H1 (cell line): ENCODE measurements around the gene DEXI. TPM values are rescaled to one million over a fixed set of nuclear protein-coding genes. Genes with fewer than 3 reads are reported as not detected.

Experiments used
- CTCF ChIA-PET: fragments of 300-600 bp; sonication (Branson Sonifier 250); formaldehyde crosslinking; loops from one replicate; lab custom pipeline; 2021; ENCODE audit not compliant: partially characterized antibody; lab: Charles Lee
- POLR2A ChIA-PET: fragments of 300-600 bp; sonication (Branson Sonifier 250); formaldehyde crosslinking; loops from one replicate; lab custom pipeline; 2021; ENCODE audit warnings: inconsistent platforms; ENCODE audit not compliant: partially characterized antibody; lab: Charles Lee
- DNase-seq, 2 experiments: peaks; one replicate each; pipeline versions ENCODE4 v3.0.0 to v3.0.0-alpha.2; 2010 to 2022; ENCODE audit warnings: low spot score in 2 of 2, low read depth in 1 of 2, mixed read lengths in 1 of 2
- FAIRE-seq: peaks from 2 replicates; lab custom pipeline; 2011; peaks lifted over from hg19 to GRCh38; lab: Jason Lieb, UNC
- H2AFZ ChIP-seq: 2 replicates; pipeline ENCODE4 v1.8.1; 2012; ENCODE audit warnings: low read length, inconsistent platforms
- H2AK5ac ChIP-seq: 2 replicates; pipeline ENCODE4 v1.6.1; 2013; ENCODE audit warnings: low read depth, low read length
- H2BK120ac ChIP-seq: replicated peaks from 2 replicates; pipeline ENCODE3; 2013; ENCODE audit warnings: low read depth, low read length, inconsistent platforms
- H2BK12ac ChIP-seq: 2 replicates; pipeline ENCODE4 v1.6.1; 2013; ENCODE audit warnings: low read depth, low read length
- H2BK15ac ChIP-seq: 2 replicates; pipeline ENCODE4 v1.6.1; 2013; ENCODE audit warnings: low read length
- H2BK20ac ChIP-seq: 2 replicates; pipeline ENCODE4 v1.6.1; 2013; ENCODE audit warnings: low read length
- H2BK5ac ChIP-seq: 2 replicates; pipeline ENCODE4 v1.6.1; 2013; ENCODE audit warnings: low read depth, low read length
- H3K14ac ChIP-seq: 2 replicates; pipeline ENCODE4 v1.6.1; 2013; ENCODE audit warnings: inconsistent platforms; ENCODE audit not compliant: insufficient read length
- H3K18ac ChIP-seq: 2 replicates; pipeline ENCODE4 v1.6.1; 2013; ENCODE audit warnings: low read length; ENCODE audit errors: extremely low read depth
- H3K23ac ChIP-seq: 2 replicates; pipeline ENCODE4 v1.6.1; 2013; ENCODE audit warnings: inconsistent platforms; ENCODE audit not compliant: insufficient read length
- H3K23me2 ChIP-seq: 2 replicates; pipeline ENCODE4 v1.6.1; 2013; ENCODE audit warnings: low read depth, low read length
- H3K27ac ChIP-seq: 2 replicates; pipeline ENCODE4 v1.6.1; 2011; ENCODE audit warnings: low read depth, low read length, inconsistent platforms
- H3K27me3 ChIP-seq, 4 experiments: replicated peaks in 1 of 4; 1 replicate in 1 of 4; 2 replicates in 3 of 4; pipeline versions ENCODE4 v1.6.1 to v1.8.1; 2011 to 2013; ENCODE audit warnings: low read length in 3 of 4, mild to moderate bottlenecking in 3 of 4, inconsistent platforms in 2 of 4, mixed read lengths in 2 of 4, moderate library complexity in 1 of 4; ENCODE audit not compliant: control insufficient read depth in 3 of 4, insufficient read depth in 3 of 4; ENCODE audit errors: extremely low read depth in 1 of 4
- H3K36me3 ChIP-seq, 4 experiments: 2 replicates each; pipeline versions ENCODE4 v1.6.1 to v1.8.1; 2011 to 2013; ENCODE audit warnings: mild to moderate bottlenecking in 4 of 4, low read length in 3 of 4, moderate library complexity in 2 of 4, control low read depth in 1 of 4, inconsistent platforms in 1 of 4; ENCODE audit not compliant: insufficient read depth in 4 of 4, control insufficient read depth in 2 of 4
- H3K4ac ChIP-seq: replicated peaks from 2 replicates; pipeline ENCODE3; 2013; ENCODE audit warnings: low read length, low read depth, mixed read lengths, inconsistent platforms; ENCODE audit not compliant: insufficient read length
- H3K4me1 ChIP-seq, 4 experiments: replicated peaks in 1 of 4; 1 replicate in 1 of 4; 2 replicates in 3 of 4; pipeline versions ENCODE4 v1.6.1 to v1.8.1; 2011 to 2013; ENCODE audit warnings: low read length in 3 of 4, inconsistent platforms in 2 of 4, mixed read lengths in 1 of 4; ENCODE audit not compliant: insufficient read depth in 4 of 4, control insufficient read depth in 3 of 4
- H3K4me2 ChIP-seq, 2 experiments: 2 replicates each; pipeline versions ENCODE4 v1.6.1 to v1.8.1; 2011 to 2013; ENCODE audit warnings: low read depth in 2 of 2, low read length in 2 of 2, control low read depth in 1 of 2, inconsistent platforms in 1 of 2, mild to moderate bottlenecking in 1 of 2; ENCODE audit not compliant: insufficient read depth in 1 of 2
- H3K4me3 ChIP-seq, 4 experiments: fragments of 200-600, 300-600 bp in 1 of 4; sonication (generic), shearing (Covaris generic), sonication (Bioruptor Twin) in 1 of 4; 2 replicates each; pipeline versions ENCODE4 v1.5.1 to v1.8.1; 2011 to 2016; ENCODE audit warnings: low read length in 4 of 4, low read depth in 3 of 4, control low read depth in 2 of 4, inconsistent platforms in 2 of 4, mild to moderate bottlenecking in 2 of 4, mixed read lengths in 1 of 4, moderate library complexity in 1 of 4; ENCODE audit not compliant: insufficient read depth in 2 of 4; ENCODE audit errors: extremely low read depth in 1 of 4
- H3K56ac ChIP-seq: replicated peaks from 2 replicates; pipeline ENCODE3; 2013; ENCODE audit warnings: low read depth, mild to moderate bottlenecking, mixed read lengths, low read length, inconsistent platforms; ENCODE audit not compliant: insufficient read length
- H3K79me1 ChIP-seq: 2 replicates; pipeline ENCODE4 v1.6.1; 2013; ENCODE audit warnings: low read depth, low read length, control low read depth
- H3K79me2 ChIP-seq, 2 experiments: 2 replicates each; pipeline versions ENCODE4 v1.6.1 to v1.8.1; 2012 to 2013; ENCODE audit warnings: low read length in 2 of 2, mild to moderate bottlenecking in 2 of 2, inconsistent platforms in 1 of 2; ENCODE audit not compliant: insufficient read depth in 2 of 2, control insufficient read depth in 1 of 2
- H3K9ac ChIP-seq, 4 experiments: replicated peaks in 1 of 4; 1 replicate in 1 of 4; 2 replicates in 3 of 4; pipeline versions ENCODE4 v1.6.1 to v1.8.1; 2011 to 2013; ENCODE audit warnings: low read depth in 3 of 4, low read length in 3 of 4, control low read depth in 2 of 4, mild to moderate bottlenecking in 2 of 4, moderate library complexity in 2 of 4, inconsistent platforms in 1 of 4; ENCODE audit errors: extremely low read depth in 1 of 4
- H3K9me3 ChIP-seq, 2 experiments: 2 replicates each; pipeline versions ENCODE4 v1.6.1 to v1.8.1; 2012 to 2013; ENCODE audit warnings: mild to moderate bottlenecking in 2 of 2, moderate library complexity in 2 of 2, control low read depth in 1 of 2, inconsistent platforms in 1 of 2, low read depth in 1 of 2, low read length in 1 of 2, mixed read lengths in 1 of 2; ENCODE audit not compliant: insufficient read depth in 2 of 2
- H4K20me1 ChIP-seq, 2 experiments: replicated peaks in 1 of 2; 2 replicates each; pipeline versions ENCODE3 to v1.8.1; 2011 to 2013; ENCODE audit warnings: inconsistent platforms in 2 of 2, low read length in 2 of 2, mild to moderate bottlenecking in 1 of 2; ENCODE audit not compliant: insufficient read depth in 2 of 2, control insufficient read depth in 1 of 2
- H4K5ac ChIP-seq: 2 replicates; pipeline ENCODE4 v1.6.1; 2013; ENCODE audit warnings: low read length, low read depth, mixed read lengths, inconsistent platforms; ENCODE audit not compliant: insufficient read length
- H4K8ac ChIP-seq: 2 replicates; pipeline ENCODE4 v1.8.0; 2013; ENCODE audit warnings: mild to moderate bottlenecking, moderate library complexity, low read length, inconsistent platforms; ENCODE audit not compliant: insufficient read depth; ENCODE audit errors: extremely low read depth
- H4K91ac ChIP-seq: replicated peaks from 2 replicates; pipeline ENCODE3; 2013; ENCODE audit warnings: low read length, mixed read lengths, inconsistent platforms; ENCODE audit not compliant: insufficient read length
- CTBP2 ChIP-seq: IDR thresholded peaks from 2 replicates; pipeline ENCODE4 v1.7.0; 2011; ENCODE audit warnings: borderline replicate concordance, mild to moderate bottlenecking, moderate library complexity, mixed read lengths, low read length; ENCODE audit not compliant: insufficient read depth, insufficient read length
- MAX ChIP-seq: IDR thresholded peaks from 2 replicates; pipeline ENCODE4 v1.6.1; 2012; ENCODE audit warnings: inconsistent platforms
- WGBS, 2 experiments: shearing (Covaris generic) in 1 of 2; methylation state at CpG; one replicate each; pipeline versions ENCODE4 v1.1.6 to v1.1.7; 2013 to 2015; ENCODE audit warnings: low lambda C conversion rate in 2 of 2, mixed read lengths in 2 of 2, inconsistent platforms in 1 of 2, low coverage in 1 of 2, missing lambda C conversion rate in 1 of 2; ENCODE audit not compliant: insufficient replicate concordance in 2 of 2, insufficient coverage in 1 of 2, insufficient read length in 1 of 2; ENCODE audit errors: extremely low coverage in 1 of 2, missing lambda C conversion rate in 1 of 2; 5-methylcytosine and 5-hydroxymethylcytosine counted together
- polyA plus RNA-seq, 7 experiments: library from polyadenylated mRNA; depleted of rRNA in 3 of 7; stranded (reverse) in 5 of 7; unstranded in 2 of 7; fragments of >200 nt in 5 of 7; fragments of 200-250 nt in 2 of 7; gene quantifications; 1 replicate in 5 of 7; 2 replicates in 1 of 7; 4 replicates in 1 of 7; pipeline versions ENCODE4 v1.2.1 to v1.2.3, GENCODE V29; 2011 to 2013; ENCODE audit warnings: missing spikeins in 2 of 7, mixed read lengths in 2 of 7
- total RNA-seq: library from RNA; stranded (reverse); fragmentation: NEBNext Ultra II Directional; extraction: Animal tissue kit (Norgen Biotek cat#: 25700); gene quantifications from 2 replicates; pipeline ENCODE4 v1.2.1, GENCODE V29; 2021

DEXI gene
- total and polyA plus RNA-seq, 2 of the 8 experiments (the other 6 are each of a cell fraction or from before 2014, with no cell fraction given), result 39.5 to 47.3 TPM

DNA sequence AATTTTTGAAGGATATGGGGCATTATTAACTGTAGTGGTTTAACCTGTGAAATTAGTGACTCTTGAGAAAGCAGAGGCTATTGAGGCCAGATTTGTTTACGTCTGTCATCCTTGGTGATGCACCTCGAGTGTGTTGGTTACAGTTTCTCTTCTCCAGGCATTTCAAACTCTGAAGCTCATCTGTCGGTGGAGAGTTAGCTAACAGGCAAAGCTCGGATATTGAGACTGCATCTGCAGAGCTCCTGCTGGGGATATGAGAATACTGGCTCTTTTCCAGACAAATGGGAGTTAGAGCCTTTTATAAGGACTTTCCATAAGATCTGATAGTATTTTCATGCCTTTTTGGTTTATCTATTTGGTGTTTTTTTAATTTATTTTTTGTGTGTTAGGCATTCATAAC lies 8.8 kb upstream of the DEXI start:
- Histone ChIP-seq H3K14ac (no peak overlapping the region), H4K5ac (no peak overlapping the region), H3K36me3 (no peaks in the 10 kb centered on the region), H3K4me2 (no peak overlapping the region), H2BK15ac (no peak overlapping the region), H2BK120ac (no peak overlapping the region), H2BK20ac (no peak overlapping the region), H4K20me1 (peaks cover 5 to 11% of the 10 kb centered on the region in 2 experiments), H2BK12ac (no peak overlapping the region), H3K79me2 (peaks cover 0 to 51% of the 10 kb centered on the region in 2 experiments; a peak in 2 of 4 replicates), H4K8ac (no peak overlapping the region), H2BK5ac (no peak overlapping the region), H4K91ac (no peak overlapping the region), H3K18ac (no peak overlapping the region), H3K56ac (no peak overlapping the region), H3K4me3 (no peak overlapping the region), H3K79me1 (peaks cover 7% of the 10 kb centered on the region), H3K9me3 (no peaks in the 10 kb centered on the region), H3K4me1 (peaks cover 18 to 38% (median 26%) of the 10 kb centered on the region in 4 experiments), H3K4ac (no peak overlapping the region), H3K23ac (no peak overlapping the region), H3K9ac (no peak overlapping the region), H3K27ac (no peak overlapping the region), H2AK5ac (no peak overlapping the region), H3K23me2 (no peaks in the 10 kb centered on the region; the same call in 1 of the 2 replicates), H2AFZ (no peak overlapping the region), H3K27me3 (no peaks in the 10 kb centered on the region)
- DNase-seq (no peak), FAIRE-seq (no peak)
- POLR2A ChIA-PET, result interaction anchor here (1.4 to 2.9 kb wide), 2 partner anchors 12 to 299 kb away, joined by 3 to 11 read pairs; no protein-coding TSS in a partner anchor
- WGBS, 2 experiments, result 92% methylated on average over 4 of the region's 4 CpGs; no CpG with 5 or more reads in 1 of the 2 experiments
- CTCF ChIA-PET, result interaction anchor here (0.8 to 7.8 kb wide), 11 partner anchors 9 to 647 kb away, joined by 3 to 117 read pairs (median 4); no protein-coding TSS in a partner anchor
- no peak for TF ChIP-seq MAX
- no peak for TF ChIP-seq CTBP2
